Measurements from ENCODE around the gene MB21D2.
"Not testable (repeated sequence)": the region's sequence is repeated elsewhere in the genome, so short reads cannot be mapped to it uniquely, and the experiment has no call there.

The MB21D2 gene

GRCh38 chr3:192794216-192794615 lies 123.4 kb downstream of the MB21D2 start:
- no peak for FAIRE-seq

- not testable (repeated sequence) for FAIRE-seq
These were observed 128.7 kb downstream of the MB21D2 start for GRCh38 chr3:192788816-192789515.

- no peak for FAIRE-seq
These were observed 139.1 kb downstream of the MB21D2 start for GRCh38 chr3:192778508-192778907.

GRCh38 chr3:192774341-192774740 lies 143.3 kb downstream of the MB21D2 start:
- not testable (repeated sequence) for FAIRE-seq

GRCh38 chr3:192772240-192772894 lies 145.3 kb downstream of the MB21D2 start:
- no peak for FAIRE-seq

- no peak for FAIRE-seq
These were observed 159.0 kb downstream of the MB21D2 start for GRCh38 chr3:192758654-192759053.

- no peak for FAIRE-seq
These were observed 166.5 kb downstream of the MB21D2 start for GRCh38 chr3:192751148-192751547.

GRCh38 chr3:192750201-192750600 lies 167.5 kb downstream of the MB21D2 start:
- FAIRE-seq, result no peak

- FAIRE-seq, result no peak
These were observed 169.9 kb downstream of the MB21D2 start for GRCh38 chr3:192747746-192748145.

- no peak for FAIRE-seq
These were observed 170.5 kb downstream of the MB21D2 start for GRCh38 chr3:192747145-192747544.

All from islet of Langerhans (tissue), 1 donor.